HG02885 (cell line): ENCODE results near the gene XRRA1.
"Not testable (repeated sequence)": the region's sequence is repeated elsewhere in the genome, so short reads cannot be mapped to it uniquely, and the experiment has no call there.

ENCODE experiments used
- ATAC-seq: cut with Tn5 transposase; IDR thresholded peaks from one replicate; pipeline ENCODE4 v1.9.1; 2021; ENCODE audit warnings: mild to moderate bottlenecking; ENCODE audit not compliant: unreplicated experiment, poor library complexity

XRRA1 gene

DNA sequence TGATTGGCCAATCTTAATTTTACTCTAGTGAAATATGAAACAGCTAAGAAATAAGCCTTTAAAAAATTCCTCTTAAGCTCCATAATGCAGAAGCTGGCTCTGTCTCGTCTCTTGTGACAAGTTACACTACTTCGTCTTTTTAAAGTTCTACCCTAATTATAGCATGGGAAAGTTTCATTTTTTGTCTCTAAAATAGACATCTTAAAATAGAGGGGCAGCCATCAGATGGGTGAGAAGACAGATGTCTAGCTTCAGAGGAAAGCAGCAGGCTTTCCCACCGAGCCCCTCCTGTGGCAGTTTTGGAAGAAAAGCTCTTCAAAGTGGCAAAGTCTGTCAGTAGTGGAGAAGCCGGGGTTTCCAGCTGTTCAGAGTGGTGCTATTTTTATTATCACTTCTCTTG is 39.5 kb downstream of the XRRA1 start:
- ATAC-seq, result no peak

DNA sequence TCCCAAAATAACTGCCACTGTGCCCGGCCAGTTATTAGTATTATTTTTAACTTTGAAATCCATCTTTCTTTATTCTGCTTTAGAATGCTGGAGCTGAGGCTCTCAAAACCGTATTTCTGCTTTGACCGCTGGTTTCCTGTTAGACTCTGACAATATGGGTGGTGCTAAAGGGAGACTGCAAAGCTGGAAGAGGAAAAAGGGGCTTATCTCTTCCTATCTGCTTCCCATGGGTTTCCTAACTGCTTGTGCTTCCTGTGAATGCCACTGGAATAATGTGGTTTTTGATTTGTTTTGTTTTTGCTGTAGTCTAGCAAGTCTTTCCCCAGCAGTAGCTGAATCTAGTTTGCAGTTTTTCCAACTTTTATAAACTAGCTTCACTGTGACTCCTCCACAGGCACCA is 43.6 kb downstream of the XRRA1 start:
- no peak for ATAC-seq

DNA sequence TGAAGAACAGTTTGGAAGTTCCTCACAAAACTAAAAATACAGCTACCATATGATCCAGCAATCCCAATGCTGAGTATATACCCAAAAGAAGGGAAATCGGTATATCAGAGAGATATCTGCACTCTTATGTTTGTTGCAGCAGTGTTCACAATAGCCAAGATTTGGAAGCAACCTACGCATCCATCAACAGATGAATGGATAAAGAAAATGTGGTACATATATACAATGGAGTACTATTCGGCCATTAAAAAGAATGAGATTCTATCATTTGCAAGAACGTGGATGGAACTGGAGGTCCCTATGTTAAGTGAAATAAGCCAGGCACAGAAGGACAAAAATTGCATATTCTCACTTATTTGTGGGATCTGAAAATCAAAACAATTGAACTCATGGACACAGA is 46.5 kb downstream of the XRRA1 start:
- ATAC-seq, result no peak

DNA sequence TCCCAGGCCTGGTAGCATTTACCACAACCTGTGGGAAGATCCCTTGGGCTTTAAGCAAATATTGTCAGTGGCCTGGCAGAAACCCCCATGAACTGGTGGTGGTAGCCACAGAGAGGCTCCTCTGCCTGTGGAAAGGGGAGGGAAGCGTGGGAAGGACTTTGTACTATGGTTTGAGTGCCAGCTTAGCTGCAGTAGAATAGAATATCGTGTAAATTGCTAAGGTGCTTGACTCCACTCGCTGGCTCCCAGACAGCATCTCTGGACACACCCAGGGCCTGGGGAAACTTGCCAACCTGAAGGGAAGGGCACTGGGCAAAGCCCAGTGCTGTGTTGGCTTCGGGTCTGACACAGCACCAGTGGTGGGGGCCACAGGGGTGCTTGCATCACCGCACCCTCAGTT is 52.6 kb downstream of the XRRA1 start:
- ATAC-seq, result no peak

GRCh38 chr11:74895340-74896116 is 53.4 kb downstream of the XRRA1 start:
- ATAC-seq, result no peak

- ATAC-seq, result not testable (repeated sequence)
Observed at GRCh38 chr11:74893015-74893414, 55.9 kb downstream of the XRRA1 start.

DNA sequence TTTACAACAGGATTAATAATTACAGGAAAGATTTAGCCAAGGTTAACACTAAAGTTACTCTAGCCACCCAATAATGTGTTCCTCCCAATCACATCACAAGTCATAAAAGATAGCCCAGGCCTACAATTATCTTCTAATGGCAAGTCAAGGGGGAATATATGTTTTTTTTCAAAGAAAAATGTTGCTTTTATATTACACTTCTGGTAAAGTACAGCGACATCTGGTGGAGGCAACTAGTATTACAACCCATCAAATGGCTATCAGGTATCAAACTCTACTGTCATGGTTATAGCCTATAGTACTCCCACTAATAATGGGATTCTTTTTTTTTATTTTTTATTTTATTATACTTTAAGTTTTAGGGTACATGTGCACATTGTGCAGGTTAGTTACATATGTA is 71.8 kb downstream of the XRRA1 start:
- ATAC-seq, result no peak

DNA sequence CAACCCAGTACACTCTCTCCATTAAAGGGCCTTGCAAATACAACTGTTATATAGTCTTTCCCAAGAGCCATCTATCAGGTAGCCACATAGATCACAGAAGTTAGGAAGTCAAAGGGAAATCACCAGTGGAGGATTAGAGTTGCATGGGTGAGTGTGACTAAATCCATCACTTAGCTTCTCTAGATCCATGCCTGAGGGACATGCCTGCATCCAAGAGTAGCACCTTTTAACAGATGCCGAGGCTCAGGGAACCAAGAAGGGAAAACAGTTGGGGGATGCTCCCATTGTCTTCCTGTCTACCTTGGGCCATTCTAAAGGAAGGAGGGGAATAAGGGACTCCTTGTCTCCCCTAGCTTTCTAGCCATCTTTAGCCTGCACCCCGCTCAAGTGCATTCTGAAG is 77.9 kb downstream of the XRRA1 start:
- no peak for ATAC-seq

DNA sequence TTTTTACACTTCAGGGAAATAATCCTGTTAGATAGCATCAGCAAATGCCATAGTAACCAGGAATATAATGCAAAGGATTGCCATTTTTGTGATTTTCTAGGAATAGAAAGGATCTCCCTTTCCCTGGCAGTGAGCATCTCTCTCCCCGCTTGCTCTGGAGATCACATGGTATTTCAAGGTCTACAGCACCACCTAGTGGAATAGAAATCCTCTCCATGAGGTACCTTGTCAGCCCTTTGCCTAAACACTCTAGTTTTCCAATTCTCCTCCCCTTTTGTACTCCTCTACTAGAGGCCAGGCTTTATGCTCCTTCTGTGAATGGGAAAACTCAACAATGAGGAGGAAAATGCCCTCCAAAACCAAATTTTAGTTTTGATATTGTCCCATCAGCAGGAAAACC is 78.4 kb downstream of the XRRA1 start:
- ATAC-seq, result no peak

GRCh38 chr11:74866557-74866956 is 82.3 kb downstream of the XRRA1 start:
- no peak for ATAC-seq

DNA sequence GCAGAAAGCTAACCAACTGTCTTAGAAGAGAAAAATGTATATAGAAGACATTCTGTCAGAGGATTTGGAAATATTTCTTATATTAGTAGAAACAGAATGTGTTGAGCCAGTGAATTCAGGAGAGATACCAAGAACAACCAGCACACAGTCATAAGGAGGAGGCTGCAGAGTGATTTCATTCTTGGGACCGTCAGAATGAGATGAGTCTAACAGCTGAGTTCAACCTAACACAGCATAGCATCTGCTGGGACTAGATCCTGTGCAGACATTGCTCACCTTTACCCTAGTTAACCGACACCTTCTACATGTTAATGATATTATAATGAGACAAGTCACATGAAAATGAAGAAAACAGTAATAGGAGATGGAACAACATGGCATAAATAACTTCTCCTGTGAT is 85.5 kb downstream of the XRRA1 start:
- no peak for ATAC-seq

DNA sequence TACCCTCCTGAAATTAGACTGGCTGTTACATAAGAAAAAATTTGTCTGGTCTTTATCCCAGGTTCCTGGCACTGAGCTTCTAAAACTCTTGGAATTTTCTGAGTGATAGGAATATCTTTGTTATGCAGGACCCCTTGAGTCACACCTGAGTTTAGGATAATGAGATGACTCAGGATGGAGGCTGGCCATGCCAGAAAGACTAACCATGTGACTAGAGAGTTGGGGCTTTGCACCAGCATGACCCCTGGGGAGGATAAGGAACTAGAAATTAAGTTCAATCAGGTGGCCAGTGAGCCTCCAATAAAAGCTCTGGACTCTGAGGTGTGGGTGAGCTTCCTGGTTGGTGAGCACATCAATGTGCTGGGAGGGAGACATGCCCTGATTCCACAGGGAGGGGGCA is 88.1 kb downstream of the XRRA1 start:
- no peak for ATAC-seq

DNA sequence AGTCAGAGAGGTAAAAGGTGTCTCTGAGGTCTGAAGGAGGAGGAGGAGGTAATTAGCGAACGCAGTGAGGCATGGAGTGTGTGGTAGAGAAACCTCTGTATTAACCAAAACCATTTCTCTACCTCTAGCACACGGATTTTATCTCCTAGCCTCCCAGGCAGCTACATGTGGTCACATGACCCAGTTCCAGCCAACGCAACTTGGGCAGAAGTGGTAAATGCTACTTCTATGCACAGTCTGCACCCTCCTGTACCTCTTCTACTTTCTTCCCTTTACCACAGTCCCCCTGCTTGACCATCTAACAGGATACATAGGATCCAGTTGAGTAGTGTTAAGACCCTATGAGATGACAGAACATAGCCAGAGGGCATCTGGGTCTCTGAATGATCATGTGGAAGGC is 95.7 kb downstream of the XRRA1 start:
- no peak for ATAC-seq

- no peak for ATAC-seq
Observed at GRCh38 chr11:74849525-74850391, 99.1 kb downstream of the XRRA1 start.

GRCh38 chr11:74847895-74848294 is 101.0 kb downstream of the XRRA1 start:
- no peak for ATAC-seq

- ATAC-seq, result no peak
Observed at GRCh38 chr11:74847395-74847794, 101.5 kb downstream of the XRRA1 start.

GRCh38 chr11:74846770-74847169 is 102.1 kb downstream of the XRRA1 start:
- no peak for ATAC-seq

DNA sequence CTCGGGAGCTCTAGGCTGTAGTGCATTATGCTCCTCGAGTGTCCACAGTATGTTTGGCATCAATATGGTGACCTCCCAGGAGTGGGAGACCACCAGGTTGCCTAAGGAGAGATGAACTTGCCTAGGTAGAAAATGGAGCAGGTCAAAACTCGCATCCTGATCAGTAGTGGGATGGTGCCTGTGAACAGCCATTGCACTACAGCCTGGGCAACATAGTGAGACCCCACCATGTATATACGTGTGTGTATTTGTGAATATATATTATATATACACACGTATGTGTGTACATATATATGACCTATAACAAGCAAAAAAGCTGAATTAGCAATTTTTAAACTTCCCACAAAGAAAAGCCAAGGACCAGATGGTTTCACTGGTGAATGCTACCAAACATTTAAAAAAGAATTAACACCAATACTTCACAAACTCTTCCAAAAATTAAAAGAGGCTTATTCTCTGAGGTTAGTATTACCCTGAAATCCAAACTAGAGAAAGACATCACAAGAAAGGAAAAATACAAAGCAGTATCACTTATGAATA is 102.8 kb downstream of the XRRA1 start:
- no peak for ATAC-seq

GRCh38 chr11:74844865-74845264 is 104.0 kb downstream of the XRRA1 start:
- ATAC-seq, result no peak

GRCh38 chr11:74844072-74844471 is 104.8 kb downstream of the XRRA1 start:
- no peak for ATAC-seq

DNA sequence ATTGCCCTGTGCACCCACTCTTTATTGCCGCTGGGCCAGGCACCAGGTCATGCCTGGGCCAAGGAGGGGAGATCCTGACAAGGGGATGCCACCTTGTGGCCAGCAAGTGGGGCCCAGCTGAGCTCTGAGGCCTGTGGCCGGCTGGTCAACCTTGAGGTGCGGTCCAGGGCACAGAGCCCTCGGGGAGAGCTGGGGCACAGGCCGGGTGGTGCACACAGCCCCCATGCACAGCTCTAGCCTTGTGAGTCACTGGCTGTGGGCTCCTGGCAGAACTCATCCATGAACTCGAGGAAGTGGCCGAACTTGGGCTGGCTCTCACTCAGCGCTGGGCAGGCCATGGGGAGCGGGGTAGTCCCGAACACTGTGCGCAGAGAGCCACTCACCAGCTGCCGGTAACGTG is 105.9 kb downstream of the XRRA1 start:
- ATAC-seq, result no peak
